Stimulated activated CD4-positive, alpha-beta T cell treated with anti-CD3 and anti-CD28 coated beads, Interleukin-12 subunit alpha, Interleukin-12 subunit beta, amount 100 ng/mL, for 24 hours (primary cell): ENCODE results near the gene ZNF391.
"Not testable (repeated sequence)": the region's sequence is repeated elsewhere in the genome, so short reads cannot be mapped to it uniquely, and the experiment has no call there.

Source experiments
- DNase-seq, 2 experiments: peaks; one replicate each; pipeline ENCODE4 v3.0.0-alpha.2; 2020; ENCODE audit warnings: low read depth in 2 of 2

ZNF391 gene

GRCh38 chr6:27388293-27389197, at the start of gene ZNF391:
Gene ZNF391, plus strand, starts transcription at chr6:27388759. Its CDS starts 11,612 bp downstream, at chr6:27400371.
- DNase-seq, result peak; percentile 55 to 59

GRCh38 chr6:27352850-27353249, 35.7 kb upstream of the ZNF391 start:
- no peak for DNase-seq

DNA sequence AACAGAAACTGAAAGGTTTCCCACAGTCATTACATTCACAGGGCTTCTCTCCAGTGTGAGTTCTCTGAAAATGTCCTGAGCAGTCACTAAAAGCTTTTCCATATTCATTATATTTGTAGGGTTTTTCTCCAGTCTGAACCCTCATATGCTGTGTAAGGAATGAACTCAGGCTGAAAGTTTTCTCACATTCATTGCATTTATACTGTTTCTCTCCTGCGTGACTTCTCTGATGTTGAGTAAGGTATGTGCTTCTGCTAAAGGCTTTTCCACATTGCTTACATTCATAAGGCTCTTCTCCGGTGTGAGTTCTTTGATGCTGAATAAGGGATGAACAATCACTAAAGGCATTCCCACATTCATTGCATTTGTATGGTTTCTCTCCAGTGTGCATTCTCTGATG, 29.8 kb upstream of the ZNF391 start:
- no peak for DNase-seq

DNA sequence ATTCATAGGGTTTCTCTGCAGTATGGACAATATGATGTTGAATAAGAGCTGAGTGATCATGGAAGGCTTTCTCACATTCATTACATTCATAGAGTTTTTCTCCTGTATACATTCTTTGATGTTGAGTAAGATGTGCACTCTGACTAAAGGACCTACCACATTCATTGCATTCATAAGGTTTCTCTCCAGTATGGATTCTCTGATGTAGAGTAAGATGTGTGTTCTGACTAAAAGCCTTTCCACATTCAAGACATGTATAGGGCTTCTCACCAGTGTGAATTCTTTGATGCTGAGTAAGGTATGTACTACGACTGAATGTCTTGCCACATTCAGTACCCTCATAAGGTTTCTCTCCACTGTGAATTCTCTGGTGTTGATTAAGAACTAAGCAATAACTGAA, 29.3 kb upstream of the ZNF391 start:
- DNase-seq, result no peak

DNA sequence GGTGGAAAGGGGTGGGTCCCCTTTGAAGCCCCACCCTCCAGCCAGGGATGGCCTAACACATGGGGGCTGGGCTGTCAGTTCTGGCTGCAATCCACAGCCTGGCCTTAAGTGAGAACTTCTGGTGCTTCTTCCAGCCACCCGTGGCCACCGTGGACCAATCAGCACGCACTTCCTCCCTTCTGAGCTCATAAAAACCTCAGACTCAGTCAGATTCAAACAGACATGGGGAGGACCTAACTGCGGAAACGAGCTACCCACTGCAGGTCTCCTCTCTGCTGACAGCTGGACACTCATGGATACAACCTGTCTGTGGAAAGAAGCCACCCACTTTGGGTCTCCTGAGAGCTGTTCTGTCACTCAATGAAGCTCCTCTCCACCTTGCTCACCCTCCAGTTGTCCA, 20.4 kb upstream of the ZNF391 start:
- no peak for DNase-seq

- no peak for DNase-seq
Observed at GRCh38 chr6:27370391-27370790, 18.2 kb upstream of the ZNF391 start.

DNA sequence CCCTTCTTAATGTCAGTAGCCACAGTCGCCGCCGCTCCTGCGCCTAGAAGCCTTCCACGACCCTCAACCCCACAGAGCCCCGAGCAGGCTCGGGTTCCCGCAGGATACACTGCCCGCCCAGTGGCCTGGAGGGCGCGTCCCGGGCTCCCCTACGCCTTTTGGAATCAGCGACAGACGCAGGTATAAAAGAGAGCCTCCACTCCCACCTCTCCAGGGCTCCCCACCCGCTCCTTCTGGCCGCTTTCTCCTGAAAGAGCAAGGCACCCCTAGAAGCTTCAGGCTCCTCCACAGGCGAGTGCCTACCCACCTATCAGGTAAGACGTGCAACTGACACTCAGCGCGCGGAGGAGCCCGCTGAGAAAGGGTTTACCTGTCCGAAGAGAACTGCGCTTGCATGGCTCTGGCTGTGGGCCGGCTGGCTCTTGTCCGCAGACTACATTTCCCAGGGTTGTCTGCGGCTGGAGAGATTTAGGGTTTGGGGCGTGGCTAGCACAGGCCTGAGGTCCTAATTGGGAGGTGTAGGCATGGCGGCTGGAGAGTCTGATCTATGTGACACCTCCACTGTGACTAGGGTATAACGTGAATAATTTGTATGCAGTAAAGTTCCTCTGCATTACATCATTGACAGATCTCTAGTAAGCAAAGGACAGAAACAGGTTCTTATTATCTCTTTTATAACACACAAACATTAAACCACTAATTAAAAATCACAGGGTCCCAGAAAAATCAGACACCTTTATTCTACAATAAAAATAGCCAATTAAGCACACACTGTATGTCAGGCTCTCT, 13.5 kb upstream of the ZNF391 start:
- DNase-seq, result peak; percentile 49 to 60

GRCh38 chr6:27375613-27376079, 12.9 kb upstream of the ZNF391 start:
- no peak for DNase-seq

DNA sequence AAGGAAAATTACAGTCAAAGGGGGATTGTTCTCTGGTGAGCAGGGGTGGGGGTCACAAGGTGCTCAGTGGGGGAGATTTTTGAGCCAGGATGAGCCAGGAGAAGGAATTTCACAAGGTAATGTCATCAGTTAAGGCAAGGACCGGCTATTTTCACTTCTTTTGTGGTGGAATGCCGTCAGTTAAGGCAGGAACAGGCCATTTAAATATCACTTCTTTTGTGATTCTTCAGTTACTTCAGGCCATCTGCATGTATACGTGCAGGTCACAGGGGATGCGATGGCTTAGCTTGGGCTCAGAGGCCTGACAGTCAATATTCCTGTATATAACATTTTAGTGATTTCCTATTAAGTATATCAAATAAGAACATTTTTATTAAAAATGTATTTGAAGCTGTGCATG, 10.2 kb upstream of the ZNF391 start:
- DNase-seq, result not testable (repeated sequence)

DNA sequence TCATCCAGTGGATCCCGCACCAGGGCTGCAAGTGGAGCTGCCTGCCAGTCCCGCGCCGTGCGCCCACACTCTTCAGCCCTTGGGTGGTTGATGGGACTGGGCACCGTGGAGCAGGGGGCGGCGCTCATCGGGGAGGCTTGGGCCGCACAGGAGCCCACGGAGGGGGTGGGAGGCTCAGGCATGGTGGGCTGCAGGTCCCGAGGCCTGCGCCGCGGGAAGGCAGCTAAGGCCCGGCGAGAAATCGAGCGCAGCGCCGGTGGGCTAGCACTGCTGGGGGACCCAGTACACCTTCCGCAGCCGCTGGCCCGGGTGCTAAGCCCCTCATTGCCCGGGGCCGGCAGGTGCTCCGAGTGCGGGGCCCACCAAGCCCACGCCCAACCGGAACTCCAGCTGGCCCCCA, 7.6 kb upstream of the ZNF391 start:
- not testable (repeated sequence) for DNase-seq

DNA sequence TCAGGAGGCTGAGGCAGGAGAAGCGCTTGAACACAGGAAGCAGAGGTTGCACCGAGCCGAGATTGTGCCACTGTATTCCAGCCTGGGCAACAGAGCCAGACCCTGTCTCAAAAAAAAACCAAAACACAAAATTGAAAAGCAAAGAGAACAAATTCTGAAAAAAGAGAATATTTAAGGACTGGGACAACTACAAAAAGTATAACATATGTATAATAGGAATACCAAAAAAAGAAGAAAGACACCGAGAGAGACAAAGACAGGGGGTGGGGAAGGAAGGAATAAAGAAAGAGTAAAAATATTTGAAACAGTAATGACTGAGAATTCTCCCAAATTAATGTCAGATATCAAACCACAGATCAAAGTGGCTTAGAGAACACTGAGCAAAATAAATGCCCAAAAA, 5.5 kb upstream of the ZNF391 start:
- DNase-seq, result no peak

GRCh38 chr6:27383481-27383880, 5.1 kb upstream of the ZNF391 start:
- no peak for DNase-seq

DNA sequence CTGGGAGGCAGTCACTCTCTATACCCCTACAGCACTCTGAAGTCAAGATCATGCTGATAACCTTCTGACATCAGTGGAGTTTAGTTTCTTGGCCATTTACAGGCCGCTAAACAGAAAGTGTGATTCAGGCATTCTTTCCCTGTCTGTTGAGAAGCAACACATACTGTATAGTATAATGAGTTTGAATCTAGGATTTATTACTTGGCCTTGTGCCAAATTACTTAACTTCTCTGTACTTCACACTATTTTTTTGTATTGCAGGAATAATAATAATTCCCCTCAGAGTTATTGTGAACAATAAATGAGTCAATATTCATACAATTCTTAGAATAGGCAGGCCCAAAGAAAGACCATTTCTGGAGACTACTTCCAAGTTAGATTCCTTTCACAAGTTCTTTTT, 4.1 kb downstream of the ZNF391 start:
- no peak for DNase-seq

DNA sequence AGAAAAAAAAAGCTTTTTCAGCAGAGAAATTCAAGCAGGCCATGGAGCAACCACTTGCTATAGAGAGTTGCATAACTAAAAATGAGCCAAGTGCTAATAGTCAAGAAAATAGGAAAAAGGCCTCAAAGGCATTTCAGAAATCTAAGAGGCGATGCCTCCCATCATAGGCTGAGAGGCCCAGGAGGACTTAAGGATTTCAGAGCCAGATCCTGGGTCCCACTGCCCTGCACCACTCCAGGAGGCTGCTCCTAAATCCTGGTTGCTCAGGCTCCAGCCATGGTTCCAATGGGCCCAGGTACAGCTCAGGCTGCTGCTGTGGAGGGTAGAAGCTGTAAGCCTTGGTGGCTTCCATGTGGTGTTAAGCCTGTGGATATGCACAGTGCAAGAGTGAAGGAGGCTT, 5.5 kb downstream of the ZNF391 start:
- no peak for DNase-seq

DNA sequence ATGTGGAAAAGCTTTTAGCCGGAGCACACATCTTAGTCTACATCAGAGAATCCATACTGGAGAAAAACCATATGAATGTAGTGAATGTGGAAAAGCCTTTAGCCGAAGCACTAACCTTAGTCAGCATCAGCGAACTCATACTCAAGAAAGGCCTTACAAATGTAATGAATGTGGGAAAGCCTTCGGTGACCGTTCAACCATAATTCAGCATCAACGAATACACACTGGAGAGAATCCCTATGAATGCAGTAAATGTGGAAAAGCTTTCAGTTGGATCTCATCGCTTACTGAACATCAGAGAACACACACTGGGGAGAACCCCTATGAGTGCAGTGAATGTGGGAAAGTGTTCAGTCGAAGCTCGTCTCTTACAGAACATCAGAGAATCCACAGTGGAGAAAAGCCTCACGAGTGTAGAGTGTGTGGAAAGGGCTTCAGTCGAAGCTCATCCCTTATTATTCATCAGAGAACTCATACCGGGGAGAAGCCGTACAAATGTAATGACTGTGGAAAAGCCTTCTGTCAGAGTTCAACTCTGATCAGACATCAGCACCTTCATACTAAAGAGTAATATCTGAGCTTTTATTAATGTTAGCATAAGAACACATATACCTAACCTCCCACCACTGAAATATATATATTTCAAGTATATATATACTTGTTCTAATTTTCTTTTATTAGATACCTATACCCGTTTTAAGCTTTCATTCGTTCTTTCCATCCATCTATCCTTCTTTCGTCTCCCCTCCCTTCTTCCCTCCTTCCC, 12.5 kb downstream of the ZNF391 start:
- no peak for DNase-seq

DNA sequence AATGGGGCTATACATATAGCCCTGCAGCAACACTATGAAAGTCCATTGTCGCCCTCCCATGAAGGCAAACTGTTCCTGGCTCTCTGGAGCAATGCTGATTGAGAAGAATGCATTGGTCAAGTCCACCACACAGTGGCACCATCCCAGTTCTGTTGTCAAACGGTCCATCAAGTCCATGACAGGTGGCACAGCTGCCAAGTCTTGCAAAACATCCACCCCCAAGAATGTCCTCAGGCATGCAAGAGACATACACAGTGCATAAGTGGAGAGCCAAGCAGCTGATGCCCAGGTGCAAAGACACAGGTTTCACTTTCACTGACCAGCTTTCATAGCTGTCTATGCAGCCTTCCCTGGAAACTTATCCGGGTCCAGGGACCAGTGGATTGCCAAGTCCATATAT, 17.5 kb downstream of the ZNF391 start:
- DNase-seq, result no peak

- no peak for DNase-seq
Observed at GRCh38 chr6:27407153-27407814, 18.7 kb downstream of the ZNF391 start.

- DNase-seq, result no peak
Observed at GRCh38 chr6:27414300-27414699, 25.7 kb downstream of the ZNF391 start.

- DNase-seq, result no peak
Observed at GRCh38 chr6:27414996-27415395, 26.4 kb downstream of the ZNF391 start.

DNA sequence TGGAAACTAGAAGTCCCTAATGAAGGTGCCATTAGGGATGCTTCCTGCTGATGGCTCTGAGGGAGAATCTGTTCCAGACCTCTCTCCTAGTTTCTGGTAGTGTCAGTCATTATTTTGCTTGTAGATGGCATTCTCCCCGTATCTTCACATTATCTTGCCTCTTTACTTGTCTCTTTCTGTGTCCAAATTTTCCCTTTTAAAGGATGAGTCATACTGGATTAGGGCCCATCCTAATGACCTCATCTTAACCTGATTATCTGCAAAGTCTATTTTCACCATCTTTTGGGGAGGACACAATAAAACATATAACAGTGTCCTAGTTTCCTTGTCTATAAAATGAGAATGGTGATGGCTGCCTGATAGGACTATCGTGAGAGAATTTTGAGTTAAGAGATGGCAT, 27.3 kb downstream of the ZNF391 start:
- DNase-seq, result no peak

DNA sequence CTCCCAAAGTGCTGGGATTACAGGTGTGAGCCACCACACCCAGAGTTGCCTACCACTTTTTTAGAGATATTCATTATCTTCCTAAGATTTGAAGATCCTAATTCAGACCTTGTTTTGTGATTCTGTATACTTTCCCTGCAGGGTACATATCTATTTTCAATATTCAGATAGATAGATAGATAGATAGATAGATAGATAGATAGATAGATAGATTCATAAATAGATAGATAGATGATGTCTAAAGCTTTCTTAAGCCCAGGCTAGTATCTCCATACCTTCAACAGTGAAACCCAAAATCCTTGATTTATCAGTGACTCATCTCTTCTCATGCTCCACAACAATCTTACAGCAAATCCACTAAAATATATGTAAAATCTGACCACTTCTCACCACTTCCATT, 30.8 kb downstream of the ZNF391 start:
- no peak for DNase-seq
